Loucy (cell line): ENCODE measurements around the gene JMJD8.

Experiments used
- H2AFZ ChIP-seq: fragments of 200-600 bp; sonication (generic); 2 replicates; pipeline ENCODE4 v1.6.0; 2016; ENCODE audit warnings: antibody characterized with exemption, mild to moderate bottlenecking, low read length, moderate library complexity
- H3F3A ChIP-seq: fragments of 200-600 bp; 2 replicates; pipeline ENCODE4 v1.6.0; 2016; ENCODE audit warnings: antibody characterized with exemption, low read depth, mild to moderate bottlenecking
- H3K27me3 ChIP-seq: fragments of 200-600 bp; sonication (generic); 2 replicates; pipeline ENCODE4 v1.6.1; 2014; ENCODE audit warnings: low read length, mild to moderate bottlenecking; ENCODE audit not compliant: insufficient read depth, poor library complexity, severe bottlenecking
- H3K36me3 ChIP-seq: fragments of 200-600 bp; sonication (generic); 2 replicates; pipeline ENCODE4 v1.6.1; 2016; ENCODE audit warnings: low read length; ENCODE audit not compliant: insufficient read depth
- H3K4me1 ChIP-seq: fragments of 200-600 bp; sonication (generic); 2 replicates; pipeline ENCODE4 v1.5.1; 2014; ENCODE audit warnings: low read length, mild to moderate bottlenecking; ENCODE audit not compliant: insufficient read depth, poor library complexity, severe bottlenecking
- H3K4me2 ChIP-seq: fragments of 200-600 bp; sonication (generic); 2 replicates; pipeline ENCODE4 v1.6.0; 2014; ENCODE audit warnings: antibody characterized with exemption, low read length, low read depth, mild to moderate bottlenecking; ENCODE audit not compliant: poor library complexity, severe bottlenecking
- H3K4me3 ChIP-seq: fragments of 200-600 bp; sonication (generic); 2 replicates; pipeline ENCODE4 v1.5.1; 2014; ENCODE audit warnings: low read length, mild to moderate bottlenecking, mixed read lengths; ENCODE audit not compliant: poor library complexity, severe bottlenecking
- H3K79me2 ChIP-seq: fragments of 200-600 bp; sonication (generic); 2 replicates; pipeline ENCODE4 v1.6.1; 2014; ENCODE audit warnings: low read length; ENCODE audit not compliant: insufficient read depth
- H3K9ac ChIP-seq: fragments of 200-600 bp; sonication (generic); 2 replicates; pipeline ENCODE4 v1.6.0; 2014; ENCODE audit warnings: mild to moderate bottlenecking, low read depth, low read length, moderate library complexity; ENCODE audit not compliant: poor library complexity, severe bottlenecking
- H3K9me2 ChIP-seq: fragments of 200-600 bp; sonication (generic); replicated peaks from 2 replicates; pipeline ENCODE4 v1.6.1; 2016; ENCODE audit warnings: low read depth, low read length, mixed read lengths
- H3K9me3 ChIP-seq: fragments of 200-600 bp; sonication (generic); 2 replicates; pipeline ENCODE4 v1.6.1; 2014; ENCODE audit warnings: mild to moderate bottlenecking, antibody characterized with exemption, low read length, low read depth; ENCODE audit not compliant: insufficient read depth
- H4K20me1 ChIP-seq: fragments of 200-600 bp; sonication (generic); 2 replicates; pipeline ENCODE4 v1.6.0; 2014; ENCODE audit warnings: antibody characterized with exemption, low read length, mild to moderate bottlenecking; ENCODE audit not compliant: insufficient read depth, poor library complexity, severe bottlenecking
- EZH2phosphoT487 ChIP-seq: fragments of 200-600 bp; IDR thresholded peaks from 2 replicates; pipeline ENCODE4 v1.6.1; 2018; ENCODE audit warnings: antibody characterized with exemption, mild to moderate bottlenecking, moderate library complexity, borderline replicate concordance
- TF ChIP-seq, protein P1 (sequence below): fragments of 200-600 bp; sonication (generic); conservative IDR thresholded peaks from 2 replicates; pipeline ENCODE4 v1.5.1; 2014; ENCODE audit warnings: mild to moderate bottlenecking, antibody characterized with exemption, low read length

The JMJD8 gene

DNA sequence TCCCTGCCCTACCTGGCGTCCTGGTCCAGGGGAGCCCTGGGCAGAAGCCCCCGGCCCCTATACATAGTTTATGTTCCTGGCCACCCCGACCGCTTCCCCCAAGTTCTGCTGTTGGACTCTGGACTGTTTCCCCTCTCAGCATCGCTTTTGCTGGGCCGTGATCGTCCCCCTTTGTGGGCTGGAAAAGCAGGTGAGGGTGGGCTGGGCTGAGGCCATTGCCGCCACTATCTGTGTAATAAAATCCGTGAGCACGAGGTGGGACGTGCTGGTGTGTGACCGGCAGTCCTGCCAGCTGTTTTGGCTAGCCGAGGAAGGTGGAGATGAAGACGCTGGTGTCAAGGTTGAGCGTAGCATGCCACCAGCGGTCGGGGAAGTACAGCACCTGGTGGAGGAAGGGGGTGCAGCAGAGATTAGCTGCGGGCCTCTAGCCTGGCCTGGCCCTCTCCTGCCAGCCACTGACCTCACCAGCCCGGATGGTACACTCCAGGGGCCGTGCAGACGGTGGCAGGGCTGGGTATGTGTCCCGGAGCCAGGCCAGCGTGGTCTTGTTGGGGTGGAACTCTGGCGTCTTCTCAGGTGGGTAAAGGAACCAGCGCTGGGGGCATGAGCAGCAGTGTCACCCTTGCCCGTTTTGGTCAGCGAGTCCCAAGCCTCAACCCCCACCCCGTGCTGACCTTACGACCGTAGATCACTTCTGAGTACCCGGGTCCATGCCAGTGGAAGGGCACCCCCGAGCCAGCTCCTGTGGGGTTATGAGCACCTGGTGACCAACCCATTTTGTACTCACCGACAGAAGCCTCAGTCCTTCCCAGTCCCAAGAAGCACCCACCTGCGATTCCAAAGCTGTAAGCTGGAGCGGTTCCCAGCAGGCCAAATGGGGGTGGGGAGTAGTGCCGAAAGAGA, 1.4 kb downstream of the JMJD8 start:
- Histone ChIP-seq H3K4me3 (no peak overlapping the region), H3K36me3 (no peaks in the 10 kb centered on the region), H3K27me3 (no peaks in the 10 kb centered on the region), H3K4me2 (no peak overlapping the region), H3F3A (no peaks in the 10 kb centered on the region), H3K9me3 (no peaks in the 10 kb centered on the region), H3K4me1 (peaks cover 4% of the 10 kb centered on the region), H3K79me2 (peaks cover 16% of the 10 kb centered on the region; the same call in 1 of the 2 replicates), H4K20me1 (peaks cover 2% of the 10 kb centered on the region), H3K9me2 (no peaks in the 10 kb centered on the region), H3K9ac (no peak overlapping the region), H2AFZ (no peak overlapping the region)
- no peak for TF ChIP-seq EZH2phosphoT487
- TF ChIP-seq, protein P1, sequence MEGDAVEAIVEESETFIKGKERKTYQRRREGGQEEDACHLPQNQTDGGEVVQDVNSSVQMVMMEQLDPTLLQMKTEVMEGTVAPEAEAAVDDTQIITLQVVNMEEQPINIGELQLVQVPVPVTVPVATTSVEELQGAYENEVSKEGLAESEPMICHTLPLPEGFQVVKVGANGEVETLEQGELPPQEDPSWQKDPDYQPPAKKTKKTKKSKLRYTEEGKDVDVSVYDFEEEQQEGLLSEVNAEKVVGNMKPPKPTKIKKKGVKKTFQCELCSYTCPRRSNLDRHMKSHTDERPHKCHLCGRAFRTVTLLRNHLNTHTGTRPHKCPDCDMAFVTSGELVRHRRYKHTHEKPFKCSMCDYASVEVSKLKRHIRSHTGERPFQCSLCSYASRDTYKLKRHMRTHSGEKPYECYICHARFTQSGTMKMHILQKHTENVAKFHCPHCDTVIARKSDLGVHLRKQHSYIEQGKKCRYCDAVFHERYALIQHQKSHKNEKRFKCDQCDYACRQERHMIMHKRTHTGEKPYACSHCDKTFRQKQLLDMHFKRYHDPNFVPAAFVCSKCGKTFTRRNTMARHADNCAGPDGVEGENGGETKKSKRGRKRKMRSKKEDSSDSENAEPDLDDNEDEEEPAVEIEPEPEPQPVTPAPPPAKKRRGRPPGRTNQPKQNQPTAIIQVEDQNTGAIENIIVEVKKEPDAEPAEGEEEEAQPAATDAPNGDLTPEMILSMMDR = no peak

DNA sequence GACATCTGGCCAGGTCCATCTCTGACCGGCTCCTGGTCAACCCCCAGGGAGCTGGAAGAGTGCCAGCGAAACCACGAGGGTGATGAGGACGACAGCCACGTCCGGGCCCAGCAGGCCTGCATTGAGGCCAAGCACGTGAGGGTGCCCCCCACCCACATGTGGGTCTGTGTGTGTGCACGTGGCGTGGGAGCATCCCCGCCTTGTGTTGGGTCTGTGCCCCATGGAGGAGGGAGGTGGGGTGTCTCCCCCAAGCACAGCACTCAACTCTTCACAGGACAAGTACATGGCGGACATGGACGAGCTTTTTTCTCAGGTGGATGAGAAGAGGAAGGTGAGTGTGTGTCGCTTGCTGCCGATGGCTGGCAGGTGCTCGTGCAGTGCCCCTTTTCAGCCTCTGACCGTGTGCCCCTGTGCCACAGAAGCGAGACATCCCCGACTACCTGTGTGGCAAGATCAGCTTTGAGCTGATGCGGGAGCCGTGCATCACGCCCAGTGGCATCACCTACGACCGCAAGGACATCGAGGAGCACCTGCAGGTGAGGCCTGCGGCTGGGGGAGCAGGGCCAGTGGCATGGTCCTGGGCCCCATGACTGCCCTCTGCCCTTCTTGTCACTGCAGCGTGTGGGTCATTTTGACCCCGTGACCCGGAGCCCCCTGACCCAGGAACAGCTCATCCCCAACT, 2.2 kb downstream of the JMJD8 start:
- H3K36me3 ChIP-seq = no peaks in the 10 kb centered on the region
- H3K27me3 ChIP-seq = no peaks in the 10 kb centered on the region
- peak overlapping the region; percentile 76 for H3K9ac ChIP-seq
- peaks cover 4% of the 10 kb centered on the region for H3K4me1 ChIP-seq
- peak overlapping the region; percentile 82 for H3K4me3 ChIP-seq
- peaks cover 2% of the 10 kb centered on the region for H4K20me1 ChIP-seq
- no peaks in the 10 kb centered on the region for H3K9me3 ChIP-seq
- peak overlapping the region; percentile 73 for H3K4me2 ChIP-seq
- no peak overlapping the region for H2AFZ ChIP-seq
- TF ChIP-seq, protein P1 = no peak
- TF ChIP-seq EZH2phosphoT487 = no peak
- no peaks in the 10 kb centered on the region for H3K9me2 ChIP-seq
- H3K79me2 ChIP-seq = peaks cover 16% of the 10 kb centered on the region; the same call in 1 of the 2 replicates
- no peaks in the 10 kb centered on the region for H3F3A ChIP-seq

- H3K9me2 ChIP-seq = no peaks in the 10 kb centered on the region
- no peak for TF ChIP-seq EZH2phosphoT487
- TF ChIP-seq, protein P1 = no peak
- H3K4me2 ChIP-seq = peak overlapping the region; percentile 73
- H3F3A ChIP-seq = no peaks in the 10 kb centered on the region
- peak overlapping the region; percentile 76 for H3K9ac ChIP-seq
- H3K36me3 ChIP-seq = no peaks in the 10 kb centered on the region
- peaks cover 16% of the 10 kb centered on the region; the same call in 1 of the 2 replicates for H3K79me2 ChIP-seq
- H3K4me3 ChIP-seq = peak overlapping the region; percentile 82
- peaks cover 4% of the 10 kb centered on the region for H3K4me1 ChIP-seq
- H3K9me3 ChIP-seq = no peaks in the 10 kb centered on the region
- peaks cover 2% of the 10 kb centered on the region for H4K20me1 ChIP-seq
- no peak overlapping the region for H2AFZ ChIP-seq
- no peaks in the 10 kb centered on the region for H3K27me3 ChIP-seq
These were observed 3.0 kb downstream of the JMJD8 start for GRCh38 chr16:680967-681745.
